Placental pericyte (primary cell): ENCODE measurements around the gene ZNF396. TPM values are rescaled to one million over a fixed set of nuclear protein-coding genes. Genes with fewer than 3 reads are reported as not detected.

ENCODE experiments used
- total RNA-seq: library from RNA; depleted of rRNA; stranded (reverse); fragments of >200 nt; gene quantifications from 2 replicates; pipeline ENCODE4 v1.2.3, GENCODE V29; 2012

The ZNF396 gene
- total RNA-seq = 0.57 and 1.8 TPM in 2 replicates

DNA sequence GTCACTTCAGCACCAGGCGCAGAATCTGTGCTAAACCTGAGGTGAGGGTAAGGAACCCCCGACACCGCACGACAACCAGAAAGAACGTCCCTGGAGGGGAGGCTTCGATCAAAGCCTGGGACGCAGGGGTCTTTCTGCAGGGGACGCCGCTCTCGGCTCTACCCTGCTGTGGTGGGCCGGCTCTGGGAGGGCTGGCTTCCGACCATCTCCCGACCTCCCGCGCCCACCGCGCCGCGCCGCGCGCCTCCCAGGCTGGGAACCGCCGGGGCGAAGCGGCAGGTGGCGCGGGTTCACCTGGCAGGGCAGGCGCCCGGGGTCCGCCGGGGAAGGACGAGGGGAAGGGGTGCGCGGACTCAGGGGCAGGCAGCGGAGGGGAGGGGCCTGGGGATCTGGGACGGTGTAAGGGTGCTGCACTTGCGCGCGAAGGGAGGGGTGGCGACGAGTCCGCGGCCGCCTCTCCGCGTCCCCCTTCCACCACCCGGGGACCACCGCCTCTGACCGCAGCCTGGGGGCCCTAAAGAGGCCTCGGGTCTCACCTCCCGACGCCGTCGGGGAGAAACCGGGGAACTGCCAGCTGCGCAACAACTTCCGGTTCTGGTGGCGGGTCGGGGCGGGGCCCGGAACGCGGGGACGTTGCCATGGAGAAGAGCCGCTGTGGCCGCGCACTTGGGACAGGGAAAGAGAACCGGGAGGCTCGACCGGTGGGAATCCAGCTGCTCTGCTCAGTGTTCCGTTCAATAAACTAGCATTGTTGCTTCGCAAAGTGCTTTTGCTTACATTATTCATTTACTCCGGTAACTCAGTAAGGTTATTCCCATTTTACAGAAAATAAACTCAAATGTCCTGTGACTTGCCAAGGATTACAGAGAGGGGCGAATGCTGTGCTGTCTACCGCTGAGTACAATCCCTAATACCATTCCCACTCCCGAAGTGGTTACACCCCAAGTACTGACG lies at the start of gene ZNF396:
TSS of gene ZNF396 (minus strand) at position 596 of the 954 bp plus-strand sequence. CDS start 3,045 bp downstream, outside the sequence.

DNA sequence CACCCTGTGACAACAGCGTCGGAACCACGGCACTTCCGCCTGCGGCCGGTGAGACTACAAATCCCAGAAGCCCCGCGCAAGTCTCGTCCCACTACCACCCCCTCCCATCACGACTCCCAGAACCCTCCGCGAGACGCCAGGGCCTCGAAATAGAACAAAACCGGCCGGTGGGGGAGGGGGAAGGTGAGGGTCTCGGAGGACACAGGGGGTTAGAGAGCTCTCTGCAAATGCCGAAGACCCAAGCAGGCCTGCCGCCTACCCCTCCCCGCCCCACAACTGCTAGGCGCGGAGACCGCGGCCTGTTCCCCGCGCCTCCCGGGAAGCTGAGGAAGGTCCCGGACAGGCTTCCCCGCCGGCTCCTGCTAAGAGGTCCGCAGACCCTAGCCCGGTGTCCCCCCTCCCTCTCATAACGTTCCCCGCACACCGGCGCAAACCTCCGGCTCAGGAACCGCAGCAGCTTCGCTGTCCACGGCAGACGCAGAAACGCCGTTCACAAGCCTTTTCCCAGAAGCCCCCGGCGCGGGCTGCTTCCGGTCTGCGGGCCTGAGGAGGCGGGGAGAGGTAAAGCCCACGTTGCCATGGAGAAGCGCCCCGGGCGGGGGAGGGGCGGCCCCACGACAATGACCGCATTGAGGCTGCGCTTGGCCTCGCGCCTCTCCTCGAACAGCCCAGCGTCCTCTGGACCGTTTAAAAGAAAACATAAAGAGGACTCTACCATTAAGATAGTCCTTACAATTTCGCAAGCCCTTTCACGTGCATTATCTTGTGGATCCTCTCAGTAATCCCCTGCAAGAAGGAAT lies 33.0 kb downstream of the ZNF396 start, which contains the start of gene ZNF24:
TSS of gene ZNF24 (minus strand) at position 485 of the 800 bp plus-strand sequence. CDS start 3,770 bp downstream, outside the sequence.

Other genes starting within 250 kb of the ZNF396 start
- 10.6 and 12.7 TPM in 2 replicates for gene ZNF397, start 136.3 kb downstream of the ZNF396 start, total RNA-seq
- gene ZSCAN30, start 87.1 kb downstream of the ZNF396 start, total RNA-seq = 10.1 and 21.0 TPM in 2 replicates
- 28.9 and 39.5 TPM in 2 replicates for gene ZNF24, start 32.9 kb downstream of the ZNF396 start, total RNA-seq
- 5.6 and 7.4 TPM in 2 replicates for gene INO80C, start 120.6 kb upstream of the ZNF396 start, total RNA-seq
- gene GALNT1, start 204.4 kb upstream of the ZNF396 start, total RNA-seq = 113 and 123 TPM in 2 replicates